ENCODE measurements around the gene UBP1. TPM values are rescaled to one million over a fixed set of nuclear protein-coding genes. Genes with fewer than 3 reads are reported as not detected.

Gene UBP1
- total RNA-seq, 1 experiment from 2014 or later, result 68.3 TPM

DNA sequence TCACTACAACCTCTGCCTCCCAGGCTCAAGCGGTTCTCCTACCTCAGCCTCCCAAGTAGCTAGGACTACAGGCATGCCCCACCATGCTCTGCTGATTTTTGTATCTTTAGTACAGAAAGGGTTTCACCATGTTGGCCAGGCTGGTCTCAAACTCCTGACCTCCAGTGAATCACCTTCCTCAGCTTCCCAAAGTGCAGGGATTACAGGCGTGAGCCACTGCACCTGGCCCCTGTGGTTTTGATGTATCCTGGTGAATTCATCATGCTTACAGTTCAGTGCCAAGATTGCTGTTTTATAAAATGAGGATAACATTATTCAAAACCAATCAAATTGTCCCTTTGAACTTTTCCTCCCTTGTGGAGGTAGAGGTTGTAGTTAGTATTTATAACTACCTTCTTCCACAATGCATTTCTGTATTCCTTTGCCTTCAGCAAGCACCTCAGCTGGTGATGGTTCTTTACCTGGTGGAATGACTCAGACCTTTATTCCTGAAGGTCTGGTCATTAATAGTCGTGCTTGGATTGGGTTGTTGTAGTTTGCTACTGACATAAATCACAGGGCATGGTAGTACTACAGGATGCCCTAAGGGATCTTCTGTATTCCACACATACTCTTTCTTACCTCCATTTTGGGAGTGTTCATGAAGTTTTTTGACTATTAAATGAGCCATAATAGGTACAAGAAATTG, 76.9 kb downstream of the UBP1 start:
- no peak for TF ChIP-seq CTCF (IDR thresholded peaks at IDR 0.05; ENCODE audit: unreplicated experiment)
- Mint-ChIP-seq H3K27ac (ENCODE audit: unreplicated experiment) (no peak overlapping the region), H3K9me3 (ENCODE audit: low read depth, unreplicated experiment) (no peaks in the 10 kb centered on the region), H3K4me1 (ENCODE audit: low read depth, unreplicated experiment) (peaks cover 15% of the 10 kb centered on the region), H3K36me3 (ENCODE audit: insufficient read depth, unreplicated experiment) (no peaks in the 10 kb centered on the region), H3K4me3 (ENCODE audit: low read depth, unreplicated experiment) (no peak overlapping the region), H3K27me3 (ENCODE audit: unreplicated experiment) (no peaks in the 10 kb centered on the region)
- intact Hi-C loops (cut with micrococcal nuclease; ENCODE audit: unreplicated experiment), result no loop called here
- no peak for DNase-seq
- CTCF ChIA-PET, result interaction anchor here (1.9 kb wide), 1 partner anchor 10 kb away, joined by 8 read pairs; no protein-coding TSS in a partner anchor
- BruUV-seq (replicated peaks), result no TSS peak

- Mint-ChIP-seq H3K4me3 (ENCODE audit: low read depth, unreplicated experiment) (peak overlapping the region; percentile 24), H3K4me1 (ENCODE audit: low read depth, unreplicated experiment) (peaks cover 17% of the 10 kb centered on the region), H3K27ac (ENCODE audit: unreplicated experiment) (peak overlapping the region; percentile 76), H3K9me3 (ENCODE audit: low read depth, unreplicated experiment) (no peaks in the 10 kb centered on the region), H3K27me3 (ENCODE audit: unreplicated experiment) (no peaks in the 10 kb centered on the region), H3K36me3 (ENCODE audit: insufficient read depth, unreplicated experiment) (no peaks in the 10 kb centered on the region)
- intact Hi-C loops (cut with micrococcal nuclease; ENCODE audit: unreplicated experiment), result loop anchor here (2.0 kb wide), 1 partner anchor 81 kb away; no protein-coding TSS in a partner anchor
- CTCF ChIA-PET, result interaction anchor here (1.0 to 1.7 kb wide), 3 partner anchors 12 to 229 kb away, joined by 5 to 12 read pairs (median 6); no protein-coding TSS in a partner anchor
- BruUV-seq (replicated peaks), result no TSS peak
- peak; percentile 40 for DNase-seq
- TF ChIP-seq CTCF (IDR thresholded peaks at IDR 0.05; ENCODE audit: unreplicated experiment), result no peak
Observed at GRCh38 chr3:33360136-33360825, 79.9 kb downstream of the UBP1 start.

GRCh38 chr3:33358172-33358781, 81.9 kb downstream of the UBP1 start:
- CTCF ChIA-PET, result interaction anchor here (0.6 to 1.3 kb wide), 4 partner anchors 11 to 106 kb away, joined by 3 to 9 read pairs (median 4); no protein-coding TSS in a partner anchor
- H3K4me3 Mint-ChIP-seq (ENCODE audit: low read depth, unreplicated experiment), result no peak overlapping the region
- no peaks in the 10 kb centered on the region for H3K36me3 Mint-ChIP-seq (ENCODE audit: insufficient read depth, unreplicated experiment)
- no peak overlapping the region for H3K27ac Mint-ChIP-seq (ENCODE audit: unreplicated experiment)
- H3K27me3 Mint-ChIP-seq (ENCODE audit: unreplicated experiment), result no peaks in the 10 kb centered on the region
- peaks cover 17% of the 10 kb centered on the region for H3K4me1 Mint-ChIP-seq (ENCODE audit: low read depth, unreplicated experiment)
- DNase-seq, result no peak
- no peak for TF ChIP-seq CTCF (IDR thresholded peaks at IDR 0.05; ENCODE audit: unreplicated experiment)
- intact Hi-C loops (cut with micrococcal nuclease; ENCODE audit: unreplicated experiment), result loop anchor here (5.0 kb wide), 1 partner anchor 41 kb away; no protein-coding TSS in a partner anchor
- H3K9me3 Mint-ChIP-seq (ENCODE audit: low read depth, unreplicated experiment), result no peaks in the 10 kb centered on the region
- BruUV-seq (replicated peaks), result no TSS peak

- BruUV-seq (replicated peaks), result no TSS peak
- Mint-ChIP-seq H3K27me3 (ENCODE audit: unreplicated experiment) (no peaks in the 10 kb centered on the region), H3K27ac (ENCODE audit: unreplicated experiment) (peak overlapping the region; percentile 20), H3K4me3 (ENCODE audit: low read depth, unreplicated experiment) (peak overlapping the region; percentile 32), H3K9me3 (ENCODE audit: low read depth, unreplicated experiment) (no peaks in the 10 kb centered on the region), H3K36me3 (ENCODE audit: insufficient read depth, unreplicated experiment) (no peaks in the 10 kb centered on the region), H3K4me1 (ENCODE audit: low read depth, unreplicated experiment) (peaks cover 9% of the 10 kb centered on the region)
- CTCF ChIA-PET, result no interaction called here
- intact Hi-C loops (cut with micrococcal nuclease; ENCODE audit: unreplicated experiment), result loop anchor here (5.0 kb wide), 1 partner anchor 38 kb away; no protein-coding TSS in a partner anchor
- DNase-seq, result peak; percentile 17
- no peak for TF ChIP-seq CTCF (IDR thresholded peaks at IDR 0.05; ENCODE audit: unreplicated experiment)
Observed at GRCh38 chr3:33355611-33356010, 84.6 kb downstream of the UBP1 start.
